ENCODE results near the gene LTBP2. TPM values are rescaled to one million over a fixed set of nuclear protein-coding genes. Genes with fewer than 3 reads are reported as not detected.

The LTBP2 gene
- total RNA-seq, 1 donor from 2014 or later = 1.3 TPM

DNA sequence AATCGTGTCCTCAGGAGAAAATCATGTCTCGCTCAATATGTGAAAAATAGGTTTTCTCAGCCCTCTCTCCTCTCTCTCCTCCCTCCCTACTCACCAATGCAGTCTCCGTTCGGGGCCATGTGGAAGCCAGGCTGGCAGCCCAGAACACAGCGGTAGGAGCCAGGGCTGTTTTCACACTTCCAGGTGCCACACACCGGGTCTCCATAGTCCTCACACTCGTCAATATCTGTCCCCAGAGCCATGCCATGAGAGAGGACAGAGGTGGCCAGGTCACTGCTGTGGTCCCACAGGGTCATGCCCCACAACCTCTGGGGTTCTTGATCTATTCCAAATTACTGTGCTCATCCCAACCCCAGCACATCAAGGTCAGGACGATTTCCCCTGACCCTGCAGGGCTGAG lies 105.0 kb downstream of the LTBP2 start:
- no peaks in the 10 kb centered on the region for H3K27me3 Mint-ChIP-seq (ENCODE audit: low read depth)
- no peak overlapping the region for H3K27ac Mint-ChIP-seq (ENCODE audit: unreplicated experiment)
- H3K9me3 Mint-ChIP-seq = no peaks in the 10 kb centered on the region
- peaks cover 50% of the 10 kb centered on the region for H3K4me1 Mint-ChIP-seq
- H3K4me3 Mint-ChIP-seq = no peak overlapping the region
- H3K36me3 Mint-ChIP-seq (ENCODE audit: low read depth) = no peaks in the 10 kb centered on the region
- TF ChIP-seq, protein P1, sequence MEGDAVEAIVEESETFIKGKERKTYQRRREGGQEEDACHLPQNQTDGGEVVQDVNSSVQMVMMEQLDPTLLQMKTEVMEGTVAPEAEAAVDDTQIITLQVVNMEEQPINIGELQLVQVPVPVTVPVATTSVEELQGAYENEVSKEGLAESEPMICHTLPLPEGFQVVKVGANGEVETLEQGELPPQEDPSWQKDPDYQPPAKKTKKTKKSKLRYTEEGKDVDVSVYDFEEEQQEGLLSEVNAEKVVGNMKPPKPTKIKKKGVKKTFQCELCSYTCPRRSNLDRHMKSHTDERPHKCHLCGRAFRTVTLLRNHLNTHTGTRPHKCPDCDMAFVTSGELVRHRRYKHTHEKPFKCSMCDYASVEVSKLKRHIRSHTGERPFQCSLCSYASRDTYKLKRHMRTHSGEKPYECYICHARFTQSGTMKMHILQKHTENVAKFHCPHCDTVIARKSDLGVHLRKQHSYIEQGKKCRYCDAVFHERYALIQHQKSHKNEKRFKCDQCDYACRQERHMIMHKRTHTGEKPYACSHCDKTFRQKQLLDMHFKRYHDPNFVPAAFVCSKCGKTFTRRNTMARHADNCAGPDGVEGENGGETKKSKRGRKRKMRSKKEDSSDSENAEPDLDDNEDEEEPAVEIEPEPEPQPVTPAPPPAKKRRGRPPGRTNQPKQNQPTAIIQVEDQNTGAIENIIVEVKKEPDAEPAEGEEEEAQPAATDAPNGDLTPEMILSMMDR (conservative IDR thresholded peaks at IDR 0.05) = no peak
- DNase-seq (ENCODE audit: low read depth, low spot score) = no peak

DNA sequence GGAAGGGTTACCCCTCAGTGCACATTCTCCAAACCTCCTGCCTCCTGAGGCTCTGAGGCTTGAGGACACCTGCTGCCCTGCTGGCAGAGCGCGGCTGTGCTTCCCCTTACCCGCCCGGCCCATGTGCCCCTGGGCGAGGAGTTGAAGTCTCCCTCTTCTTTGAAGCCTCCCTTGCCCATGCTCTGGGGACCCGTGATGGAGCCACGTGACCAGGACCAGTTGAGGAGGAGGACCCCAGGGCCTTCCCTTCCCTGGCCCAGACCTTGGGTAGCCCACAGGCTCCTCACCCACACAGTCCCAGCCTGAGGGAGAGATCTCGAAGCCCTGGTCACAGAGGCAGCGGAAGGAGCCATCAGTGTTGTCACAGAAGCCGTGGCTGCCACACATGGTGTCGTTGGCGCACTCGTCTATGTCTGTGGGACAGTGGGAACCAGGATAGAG lies 105.6 kb downstream of the LTBP2 start:
- H3K4me1 Mint-ChIP-seq = peaks cover 53% of the 10 kb centered on the region
- TF ChIP-seq, protein P1 (conservative IDR thresholded peaks at IDR 0.05) = no peak
- H3K27ac Mint-ChIP-seq (ENCODE audit: unreplicated experiment) = peak overlapping the region; percentile 57
- no peak overlapping the region for H3K4me3 Mint-ChIP-seq
- no peaks in the 10 kb centered on the region for H3K36me3 Mint-ChIP-seq (ENCODE audit: low read depth)
- DNase-seq (ENCODE audit: low read depth, low spot score) = no peak
- H3K27me3 Mint-ChIP-seq (ENCODE audit: low read depth) = no peaks in the 10 kb centered on the region
- H3K9me3 Mint-ChIP-seq = no peaks in the 10 kb centered on the region

DNA sequence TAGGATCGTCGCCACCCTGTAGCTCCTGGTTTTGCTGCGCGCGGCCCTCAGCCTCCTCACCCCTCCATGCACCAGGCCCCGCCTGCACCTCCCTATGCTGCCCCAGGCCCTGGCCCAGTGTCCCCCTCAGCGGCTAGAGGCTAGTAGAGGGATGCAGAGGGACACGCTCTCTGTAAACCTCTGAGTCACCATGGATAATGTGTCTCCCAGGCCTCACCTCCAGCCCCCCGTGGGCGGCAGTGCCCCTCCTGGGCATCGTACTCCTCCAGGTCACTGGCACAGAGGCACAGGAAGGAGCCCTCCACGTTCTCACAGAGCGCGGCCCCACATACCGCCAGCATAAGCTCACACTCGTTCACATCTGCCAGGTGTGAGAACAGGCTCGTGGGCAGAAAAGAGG lies 106.2 kb downstream of the LTBP2 start:
- no peaks in the 10 kb centered on the region for H3K36me3 Mint-ChIP-seq (ENCODE audit: low read depth)
- no peak for DNase-seq (ENCODE audit: low read depth, low spot score)
- TF ChIP-seq, protein P1 (conservative IDR thresholded peaks at IDR 0.05) = no peak
- no peaks in the 10 kb centered on the region for H3K9me3 Mint-ChIP-seq
- H3K27ac Mint-ChIP-seq (ENCODE audit: unreplicated experiment) = peak overlapping the region; percentile 57
- H3K27me3 Mint-ChIP-seq (ENCODE audit: low read depth) = no peaks in the 10 kb centered on the region
- H3K4me3 Mint-ChIP-seq = no peak overlapping the region
- H3K4me1 Mint-ChIP-seq = peaks cover 53% of the 10 kb centered on the region

DNA sequence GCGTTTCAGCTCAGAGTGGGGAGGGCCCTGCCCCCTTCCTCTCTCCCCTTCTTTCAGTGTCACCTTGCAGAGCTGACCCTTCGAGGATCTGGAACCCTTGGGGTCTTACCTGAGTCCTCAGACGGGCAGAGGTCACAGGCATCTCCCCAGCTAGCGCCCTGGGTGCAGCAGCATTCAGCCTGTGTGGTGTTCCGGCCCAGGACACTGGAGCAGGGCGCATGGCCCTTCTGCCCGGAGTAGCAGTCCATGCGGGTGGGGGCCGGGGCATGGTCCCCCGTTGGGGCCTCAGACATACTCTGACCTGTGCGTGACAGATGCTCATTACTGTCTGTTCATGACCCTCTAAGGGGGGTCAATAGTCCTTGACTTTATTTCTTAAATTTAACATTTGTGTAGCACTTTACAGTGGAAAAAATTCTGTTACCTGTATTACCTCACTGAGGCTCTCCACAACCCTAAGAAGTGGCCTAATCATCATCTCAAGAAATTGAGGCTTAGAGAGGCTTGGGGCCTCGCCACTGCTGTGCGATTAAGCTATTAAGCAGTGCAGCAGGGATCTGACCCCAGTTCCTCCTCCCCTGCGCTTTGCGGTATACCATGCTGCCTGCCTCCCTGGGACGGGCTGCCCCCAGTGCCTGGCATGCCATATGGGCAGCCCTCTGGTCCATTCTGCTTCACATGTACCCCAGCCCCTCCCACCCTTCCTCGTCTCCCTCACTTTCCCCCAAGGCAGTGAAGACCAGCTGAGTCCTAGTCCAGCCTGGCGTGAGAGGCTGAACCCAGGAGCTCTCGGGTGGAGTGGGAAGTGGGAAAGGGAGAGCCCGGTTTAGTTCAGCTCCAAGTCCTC lies 106.9 kb downstream of the LTBP2 start:
- Mint-ChIP-seq H3K36me3 (ENCODE audit: low read depth) (no peaks in the 10 kb centered on the region), H3K4me1 (peaks cover 49% of the 10 kb centered on the region), H3K27me3 (ENCODE audit: low read depth) (no peaks in the 10 kb centered on the region), H3K9me3 (no peaks in the 10 kb centered on the region), H3K27ac (ENCODE audit: unreplicated experiment) (no peak overlapping the region), H3K4me3 (no peak overlapping the region)
- no peak for DNase-seq (ENCODE audit: low read depth, low spot score)
- TF ChIP-seq, protein P1 (conservative IDR thresholded peaks at IDR 0.05) = no peak

DNA sequence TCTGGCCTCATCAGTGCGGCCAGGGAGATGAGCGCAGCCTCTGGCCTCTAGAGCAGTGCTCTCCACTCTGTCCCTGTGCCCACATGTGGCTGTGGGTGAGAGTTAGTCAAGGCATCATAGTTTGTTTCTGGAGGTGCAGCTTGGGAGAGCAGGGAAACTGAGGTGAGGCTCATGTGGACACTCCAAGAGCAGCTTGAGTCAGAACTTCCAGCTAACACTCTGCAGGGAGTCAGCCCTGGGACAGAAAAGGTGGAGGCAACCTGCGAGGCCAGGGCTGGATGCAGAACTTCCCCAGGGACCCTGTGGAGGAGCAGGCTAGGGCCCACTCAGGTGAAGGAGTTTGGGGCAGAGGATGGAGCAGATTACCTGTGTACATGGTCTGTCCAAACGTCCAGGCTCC lies 107.6 kb downstream of the LTBP2 start:
- TF ChIP-seq, protein P1 (conservative IDR thresholded peaks at IDR 0.05) = no peak
- no peaks in the 10 kb centered on the region for H3K36me3 Mint-ChIP-seq (ENCODE audit: low read depth)
- no peak for DNase-seq (ENCODE audit: low read depth, low spot score)
- H3K4me3 Mint-ChIP-seq = no peak overlapping the region
- H3K9me3 Mint-ChIP-seq = no peaks in the 10 kb centered on the region
- no peak overlapping the region for H3K27ac Mint-ChIP-seq (ENCODE audit: unreplicated experiment)
- peaks cover 42% of the 10 kb centered on the region for H3K4me1 Mint-ChIP-seq
- H3K27me3 Mint-ChIP-seq (ENCODE audit: low read depth) = no peaks in the 10 kb centered on the region
